OCI-LY7 (cell line): ENCODE data around the gene GOLGA3. TPM values are rescaled to one million over a fixed set of nuclear protein-coding genes. Genes with fewer than 3 reads are reported as not detected.

Source experiments
- BruUV-seq: library from RNA; stranded (reverse); fragments of 400-500 nt; replicated peaks from 2 replicates; lab custom pipeline; 2021; lab: Mats Ljungman, UMichigan
- CTCF ChIA-PET: fragments of 300-600 bp; sonication (Branson Sonifier 250); formaldehyde crosslinking; loops from one replicate; lab custom pipeline; 2022; ENCODE audit warnings: antibody characterized with exemption; ENCODE audit not compliant: unreplicated experiment; lab: Charles Lee
- POLR2A ChIA-PET: fragments of 300-600 bp; sonication (Branson Sonifier 250); formaldehyde crosslinking; loops from one replicate; lab custom pipeline; 2022; ENCODE audit warnings: antibody characterized with exemption; lab: Charles Lee
- DNase-seq: peaks from one replicate; pipeline ENCODE4 v3.0.0-alpha.2; 2015; ENCODE audit warnings: low spot score
- H2AFZ ChIP-seq: fragments of 200-600 bp; sonication (generic), shearing (Covaris generic); 2 replicates; pipeline ENCODE4 v1.6.1; 2014; ENCODE audit warnings: mild to moderate bottlenecking, antibody characterized with exemption, low read length, moderate library complexity
- H3K27ac ChIP-seq: fragments of 200-600 bp; sonication (generic); 2 replicates; pipeline ENCODE4 v1.5.1; 2014; ENCODE audit warnings: mixed run types, low read depth, mild to moderate bottlenecking, moderate library complexity, low read length, inconsistent platforms; ENCODE audit not compliant: poor library complexity, severe bottlenecking
- H3K36me3 ChIP-seq: fragments of 200-600 bp; sonication (generic); 2 replicates; pipeline ENCODE4 v1.6.1; 2014; ENCODE audit warnings: mild to moderate bottlenecking, antibody characterized with exemption, low read length, moderate library complexity, mixed read lengths; ENCODE audit not compliant: insufficient read depth
- H3K4me1 ChIP-seq: fragments of 200-600 bp; sonication (generic); 2 replicates; pipeline ENCODE4 v1.5.1; 2014; ENCODE audit warnings: mild to moderate bottlenecking, low read length; ENCODE audit not compliant: insufficient read depth, poor library complexity, severe bottlenecking
- H3K4me2 ChIP-seq: fragments of 200-600 bp; sonication (generic); 2 replicates; pipeline ENCODE4 v1.6.1; 2014; ENCODE audit warnings: mild to moderate bottlenecking, low read length
- H3K4me3 ChIP-seq: fragments of 200-600 bp; sonication (generic); 2 replicates; pipeline ENCODE4 v1.5.1; 2014; ENCODE audit warnings: mild to moderate bottlenecking, low read depth, low read length; ENCODE audit not compliant: poor library complexity, severe bottlenecking
- H3K79me2 ChIP-seq: fragments of 200-600 bp; sonication (generic); 2 replicates; pipeline ENCODE4 v1.6.1; 2016; ENCODE audit warnings: low read depth, mild to moderate bottlenecking, low read length, moderate library complexity, mixed read lengths; ENCODE audit not compliant: insufficient read depth
- H3K9me2 ChIP-seq: fragments of 200-600 bp; sonication (generic); 2 replicates; pipeline ENCODE4 v1.6.1; 2016; ENCODE audit warnings: mild to moderate bottlenecking, low read length, mixed read lengths; ENCODE audit not compliant: insufficient read depth
- H3K9me3 ChIP-seq: fragments of 200-600 bp; sonication (generic); 2 replicates; pipeline ENCODE4 v1.6.1; 2014; ENCODE audit warnings: mild to moderate bottlenecking, mixed run types, low read length, mixed read lengths
- H4K20me1 ChIP-seq: fragments of 200-600 bp; sonication (generic); 2 replicates; pipeline ENCODE4 v1.6.1; 2014; ENCODE audit warnings: mild to moderate bottlenecking, antibody characterized with exemption, low read length, moderate library complexity, mixed read lengths; ENCODE audit not compliant: insufficient read depth
- CTCF ChIP-seq: fragments of 200-600 bp; sonication (generic); conservative IDR thresholded peaks from 2 replicates; pipeline ENCODE4 v1.5.1; 2014; ENCODE audit warnings: mild to moderate bottlenecking, antibody characterized with exemption, low read length, moderate library complexity, mixed read lengths
- EZH2phosphoT487 ChIP-seq: fragments of 200-600 bp; sonication (generic); IDR thresholded peaks from 2 replicates; pipeline ENCODE4 v1.6.1; 2018; ENCODE audit warnings: low read depth, borderline replicate concordance, mild to moderate bottlenecking, mixed run types, antibody characterized with exemption, low read length, moderate library complexity, mixed read lengths
- intact Hi-C: fragments of 100-400 bp; cut with micrococcal nuclease; formaldehyde crosslinking; loops from one replicate; pipeline ENCODE4 v1.10.0; 2022; ENCODE audit not compliant: unreplicated experiment
- total RNA-seq, 2 experiments: library from RNA; depleted of rRNA in 1 of 2; stranded (reverse); fragments of >200 nt in 1 of 2; shearing (Covaris generic) in 1 of 2; gene quantifications; 2 replicates each; pipeline ENCODE4 v1.2.3, GENCODE V29; 2014 to 2022

Gene GOLGA3
- total RNA-seq, 2 experiments from 2014 or later: 51.2 to 77.9 TPM

DNA sequence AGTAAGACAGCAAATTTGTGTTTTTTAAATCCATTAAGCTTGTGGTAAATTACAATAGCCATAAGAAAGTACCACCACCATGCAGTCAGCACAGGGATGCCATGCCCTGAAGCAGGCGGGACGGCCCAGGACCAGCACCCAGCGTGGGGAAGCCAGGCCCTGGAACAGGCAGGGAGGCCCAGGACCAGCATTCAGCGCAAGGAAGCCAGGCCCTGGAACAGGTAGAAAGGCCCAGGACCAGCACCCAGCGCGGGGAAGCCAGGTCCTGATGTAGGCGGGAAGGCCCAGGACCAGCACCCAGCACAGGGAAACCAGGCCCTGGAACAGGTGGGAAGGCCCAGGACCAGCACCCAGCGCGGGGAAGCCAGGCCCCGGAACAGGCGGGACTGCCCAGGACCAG lies 45.5 kb upstream of the GOLGA3 start:
- Histone ChIP-seq H3K36me3 (peaks cover 72% of the 10 kb centered on the region), H3K79me2 (no peaks in the 10 kb centered on the region), H3K4me1 (no peaks in the 10 kb centered on the region), H3K4me2 (no peak overlapping the region), H2AFZ (no peak overlapping the region), H4K20me1 (no peaks in the 10 kb centered on the region), H3K9me3 (no peaks in the 10 kb centered on the region), H3K9me2 (no peaks in the 10 kb centered on the region), H3K27ac (no peak overlapping the region), H3K4me3 (no peak overlapping the region)
- POLR2A ChIA-PET: no interaction called here
- intact Hi-C loops: no loop called here
- CTCF ChIA-PET: no interaction called here
- TF ChIP-seq EZH2phosphoT487 (no peak), CTCF (no peak)
- DNase-seq: no peak
- no TSS peak for BruUV-seq

DNA sequence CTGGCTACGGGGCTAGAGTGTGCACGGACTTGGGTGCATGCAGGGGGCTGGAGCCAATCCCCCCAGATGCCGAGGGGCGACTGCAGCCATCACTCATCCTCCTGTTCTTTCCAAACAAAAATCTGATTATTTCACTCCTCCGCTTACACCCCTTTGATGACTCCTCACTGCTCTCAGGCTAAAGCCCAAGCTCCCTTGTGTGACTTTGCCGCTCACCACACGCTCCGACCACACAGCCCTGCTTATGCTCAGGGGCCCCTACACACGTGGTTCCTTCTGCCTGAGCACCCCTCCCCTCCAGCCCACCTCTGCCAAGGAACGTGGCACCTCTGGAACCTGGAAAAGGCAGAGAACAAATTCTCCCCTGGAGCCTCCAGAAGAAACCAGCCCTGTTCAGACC lies 45.1 kb upstream of the GOLGA3 start:
- Histone ChIP-seq H3K4me3 (no peak overlapping the region), H3K9me2 (no peaks in the 10 kb centered on the region), H3K4me2 (no peak overlapping the region), H2AFZ (no peak overlapping the region), H3K4me1 (no peaks in the 10 kb centered on the region), H3K9me3 (no peaks in the 10 kb centered on the region), H4K20me1 (no peaks in the 10 kb centered on the region), H3K27ac (no peak overlapping the region), H3K79me2 (no peaks in the 10 kb centered on the region), H3K36me3 (peaks cover 73% of the 10 kb centered on the region)
- TF ChIP-seq EZH2phosphoT487 (no peak), CTCF (no peak)
- POLR2A ChIA-PET: no interaction called here
- no peak for DNase-seq
- BruUV-seq: no TSS peak
- CTCF ChIA-PET: no interaction called here
- intact Hi-C loops: no loop called here

- no peak for DNase-seq
- Histone ChIP-seq H3K27ac (no peak overlapping the region), H2AFZ (no peak overlapping the region), H3K4me2 (no peak overlapping the region), H3K36me3 (peaks cover 71% of the 10 kb centered on the region), H3K4me3 (no peak overlapping the region), H3K9me3 (no peaks in the 10 kb centered on the region), H4K20me1 (no peaks in the 10 kb centered on the region), H3K9me2 (no peaks in the 10 kb centered on the region), H3K4me1 (no peaks in the 10 kb centered on the region), H3K79me2 (no peaks in the 10 kb centered on the region)
- ChIA-PET POLR2A (no interaction called here), CTCF (interaction anchor here (0.6 kb wide), 1 partner anchor 11 kb away, joined by 3 read pairs; no protein-coding TSS in a partner anchor)
- intact Hi-C loops: no loop called here
- TF ChIP-seq CTCF: no peak
- no peak for TF ChIP-seq EZH2phosphoT487
- BruUV-seq: no TSS peak
These were observed 44.3 kb upstream of the GOLGA3 start for GRCh38 chr12:132872975-132873421.
